B cell (primary cell): ENCODE measurements around the gene SCFD2. TPM values are rescaled to one million over a fixed set of nuclear protein-coding genes. Genes with fewer than 3 reads are reported as not detected.
"Not testable (repeated sequence)": the region's sequence is repeated elsewhere in the genome, so short reads cannot be mapped to it uniquely, and the experiment has no call there.

Experiments
- ATAC-seq: fragments of 200-7000 bp; cut with Tn5 transposase; one replicate; pipeline ENCODE4 v1.10.0; 2021; ENCODE audit warnings: low read depth, mild to moderate bottlenecking, moderate number of reproducible peaks, moderate library complexity
- CTCF ChIA-PET: fragments of 350-600 bp; sonication (Branson Sonifier 250); formaldehyde crosslinking; loops from one replicate; lab custom pipeline; 2021; ENCODE audit warnings: antibody characterized with exemption, inconsistent platforms; lab: Charles Lee
- POLR2A ChIA-PET: fragments of 350-600 bp; sonication (Branson Sonifier 250); formaldehyde crosslinking; loops from one replicate; lab custom pipeline; 2021; ENCODE audit warnings: antibody characterized with exemption; lab: Charles Lee
- DNase-seq: peaks from one replicate; pipeline ENCODE4 v3.0.0; 2013
- H2AFZ ChIP-seq: 2 replicates; pipeline ENCODE4 v1.6.1; 2012; ENCODE audit warnings: mild to moderate bottlenecking, low read depth, low read length; ENCODE audit not compliant: insufficient read depth, poor library complexity, severe bottlenecking
- H3K27ac ChIP-seq, 2 donors: 1 replicate in 1 of 2; 2 replicates in 1 of 2; pipeline ENCODE4 v1.5.1; 2012 to 2013; ENCODE audit warnings: low read length in 2 of 2, mild to moderate bottlenecking in 2 of 2, moderate library complexity in 1 of 2
- H3K27me3 ChIP-seq, 4 experiments: fragments of 200-600 bp in 1 of 4; sonication (generic) in 1 of 4; replicated peaks in 1 of 4; 1 replicate in 2 of 4; 2 replicates in 2 of 4; pipeline versions ENCODE4 v1.6.1 to v1.7.0; 2013 to 2016; ENCODE audit warnings: low read length in 3 of 4, mild to moderate bottlenecking in 2 of 4, mixed read lengths in 1 of 4, moderate library complexity in 1 of 4; ENCODE audit not compliant: insufficient read depth in 4 of 4, control insufficient read depth in 3 of 4; ENCODE audit errors: control extremely low read depth in 1 of 4
- H3K36me3 ChIP-seq, 2 experiments: replicated peaks in 1 of 2; 1 replicate in 1 of 2; 2 replicates in 1 of 2; pipeline versions ENCODE4 v1.6.1 to v1.7.1; 2013; ENCODE audit warnings: low read length in 1 of 2; ENCODE audit not compliant: insufficient read depth in 2 of 2, control insufficient read depth in 1 of 2; ENCODE audit errors: control extremely low read depth in 1 of 2, extremely low read depth in 1 of 2
- H3K4me1 ChIP-seq, 2 donors: fragments of 200-600 bp in 1 of 2; sonication (generic) in 1 of 2; 1 replicate in 1 of 2; 2 replicates in 1 of 2; pipeline versions ENCODE4 v1.5.1 to v1.6.1; 2013 to 2017; ENCODE audit warnings: low read length in 2 of 2; ENCODE audit not compliant: control insufficient read depth in 2 of 2, insufficient read depth in 2 of 2
- H3K4me2 ChIP-seq: replicated peaks from 2 replicates; pipeline ENCODE3; 2012; ENCODE audit warnings: mild to moderate bottlenecking, low read depth, low read length; ENCODE audit not compliant: poor library complexity, severe bottlenecking
- H3K4me3 ChIP-seq, 5 experiments: fragments of 200-600 bp in 1 of 5; sonication (generic) in 1 of 5; 1 replicate in 3 of 5; 2 replicates in 2 of 5; pipeline versions ENCODE4 v1.5.1 to v1.7.0; 2011 to 2016; ENCODE audit warnings: low read length in 4 of 5, mild to moderate bottlenecking in 4 of 5, low read depth in 2 of 5, control low read depth in 1 of 5, moderate library complexity in 1 of 5; ENCODE audit not compliant: insufficient read depth in 1 of 5; ENCODE audit errors: control extremely low read depth in 1 of 5, extremely low read depth in 1 of 5
- H3K79me2 ChIP-seq: fragments of 200-600 bp; sonication (generic); one replicate; pipeline ENCODE4 v1.6.0; 2016; ENCODE audit warnings: low read length; ENCODE audit not compliant: control insufficient read depth, insufficient read depth
- H3K9ac ChIP-seq: fragments of 200-600 bp; sonication (generic); 2 replicates; pipeline ENCODE4 v1.6.1; 2017; ENCODE audit warnings: mild to moderate bottlenecking, low read length, moderate library complexity
- H3K9me3 ChIP-seq, 3 donors: one replicate each; pipeline versions ENCODE4 v1.6.1 to v1.7.1; 2013; ENCODE audit warnings: low read length in 2 of 3; ENCODE audit not compliant: control insufficient read depth in 2 of 3, insufficient read depth in 1 of 3; ENCODE audit errors: control extremely low read depth in 1 of 3
- H4K20me1 ChIP-seq: 2 replicates; pipeline ENCODE4 v1.6.0; 2012; ENCODE audit warnings: mild to moderate bottlenecking, low read length; ENCODE audit not compliant: insufficient read depth, control insufficient read depth, poor library complexity, severe bottlenecking
- H3K27ac Mint-ChIP-seq: one replicate; pipeline ENCODE4 v1.8.0; 2021; ENCODE audit warnings: mixed read lengths
- H3K27me3 Mint-ChIP-seq: one replicate; pipeline ENCODE4 v1.8.0; 2021; ENCODE audit warnings: mixed read lengths
- H3K4me1 Mint-ChIP-seq: one replicate; pipeline ENCODE4 v1.8.0; 2021; ENCODE audit warnings: mixed read lengths
- H3K4me3 Mint-ChIP-seq: one replicate; pipeline ENCODE4 v1.8.0; 2021; ENCODE audit warnings: mixed read lengths
- H3K9me3 Mint-ChIP-seq: one replicate; pipeline ENCODE4 v1.8.0; 2022; ENCODE audit warnings: mixed read lengths; ENCODE audit not compliant: insufficient read depth
- CTCF ChIP-seq: fragments of 200-600 bp; IDR thresholded peaks from one replicate; pipeline ENCODE4 v1.8.0; 2022; ENCODE audit warnings: antibody characterized with exemption, mild to moderate bottlenecking
- EZH2 ChIP-seq: IDR thresholded peaks from 2 replicates; pipeline ENCODE4 v1.6.1; 2012; ENCODE audit warnings: borderline replicate concordance, low read depth, mild to moderate bottlenecking, moderate library complexity, low read length; ENCODE audit not compliant: insufficient read depth, poor library complexity, severe bottlenecking
- WGBS: methylation state at CpG from one replicate; pipeline ENCODE4 v1.1.5; 2013; ENCODE audit warnings: missing lambda C conversion rate; ENCODE audit not compliant: insufficient coverage; 5-methylcytosine and 5-hydroxymethylcytosine counted together
- intact Hi-C: fragments of 100-400 bp; cut with micrococcal nuclease; formaldehyde crosslinking; loops from one replicate; pipeline ENCODE4 v1.10.0; 2022
- polyA plus RNA-seq: library from polyadenylated mRNA; depleted of rRNA; stranded (reverse); fragments of >200 nt; gene quantifications from 2 replicates; pipeline ENCODE4 v1.2.3, GENCODE V29; 2012
- total RNA-seq, 2 donors: library from RNA; stranded (reverse); fragments of 120-200 nt in 1 of 2; gene quantifications; 1 replicate in 1 of 2; 2 replicates in 1 of 2; pipeline versions ENCODE4 v1.2.3 to v1.2.4, GENCODE V29; 2013 to 2022

The SCFD2 gene
- total and polyA plus RNA-seq, 2 donors (not counting 1 experiment from before 2014, with no cell fraction given): 12.8 to 20.4 TPM

- no CpG with 5 or more reads among the region's 2 CpGs for WGBS
- H4K20me1 ChIP-seq, CTCF ChIA-PET, H3K27ac Mint-ChIP-seq, H3K4me3 ChIP-seq, H3K9ac ChIP-seq, H3K27ac ChIP-seq, intact Hi-C loops, DNase-seq, H3K4me2 ChIP-seq, H2AFZ ChIP-seq, POLR2A ChIA-PET, H3K4me1 ChIP-seq, H3K9me3 ChIP-seq, H3K4me1 Mint-ChIP-seq, H3K27me3 Mint-ChIP-seq, H3K4me3 Mint-ChIP-seq, H3K27me3 ChIP-seq, H3K79me2 ChIP-seq, H3K36me3 ChIP-seq, ATAC-seq, H3K9me3 Mint-ChIP-seq: not testable (repeated sequence)
Measured at GRCh38 chr4:53057108-53057507, 308.8 kb downstream of the SCFD2 start.

DNA sequence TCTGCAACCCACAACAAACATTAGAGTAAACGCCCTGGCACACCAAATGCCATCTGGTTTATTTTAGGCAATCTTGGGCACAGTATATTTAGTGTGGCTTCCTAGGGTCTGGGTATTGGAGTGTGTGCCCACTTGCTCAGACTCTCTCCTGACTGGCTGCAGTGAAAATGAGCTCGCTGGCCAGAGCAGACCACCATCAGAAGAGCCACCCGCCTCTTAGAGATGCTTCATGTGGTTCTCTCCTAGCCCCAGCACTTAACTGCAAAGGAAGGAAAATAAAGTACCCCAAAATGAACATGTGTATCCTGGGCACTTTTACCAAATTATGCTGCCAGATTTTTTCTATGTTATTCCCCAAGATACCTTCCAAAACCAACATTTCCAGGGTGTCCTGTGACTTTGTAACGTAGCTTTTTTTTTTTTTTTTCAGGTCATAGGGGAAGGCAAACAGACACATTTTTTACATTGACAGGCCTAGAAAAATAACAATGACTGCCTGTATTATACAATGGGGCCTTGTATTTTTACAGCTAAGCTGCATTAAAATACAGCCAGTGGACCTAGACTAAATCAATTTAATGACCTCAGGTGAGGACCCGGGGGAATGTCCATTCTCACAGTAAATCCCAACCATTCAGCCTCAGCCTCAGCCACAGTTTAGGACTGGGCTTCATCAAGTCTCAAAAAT, 310.0 kb downstream of the SCFD2 start:
- DNase-seq (no peak), ATAC-seq (no peak)
- no peak overlapping the region for H3K9ac ChIP-seq
- TF ChIP-seq CTCF (no peak), EZH2 (no peak)
- no peaks in the 10 kb centered on the region for H3K4me1 ChIP-seq
- ChIA-PET CTCF (no interaction called here), POLR2A (no interaction called here)
- peaks cover 0 to 1% (median 0%) of the 10 kb centered on the region in 3 donors for H3K9me3 ChIP-seq
- no peak overlapping the region for H3K4me2 ChIP-seq
- H3K27ac ChIP-seq: no peak overlapping the region
- H3K9me3 Mint-ChIP-seq: peaks cover 3% of the 10 kb centered on the region
- H3K36me3 ChIP-seq: no peaks in the 10 kb centered on the region
- no peaks in the 10 kb centered on the region for H3K27me3 Mint-ChIP-seq
- H2AFZ ChIP-seq: no peak overlapping the region
- H3K27me3 ChIP-seq: no peaks in the 10 kb centered on the region
- H3K27ac Mint-ChIP-seq: no peak overlapping the region
- WGBS: 94% methylated on average over 2 of the region's 5 CpGs
- H3K4me3 Mint-ChIP-seq: no peak overlapping the region
- intact Hi-C loops: no loop called here
- H3K79me2 ChIP-seq: no peaks in the 10 kb centered on the region
- H3K4me1 Mint-ChIP-seq: no peaks in the 10 kb centered on the region
- no peak overlapping the region for H3K4me3 ChIP-seq
- no peaks in the 10 kb centered on the region for H4K20me1 ChIP-seq
